ENCODE data around the gene PDE7B.

GRCh38 chr6:136036601-136037000 lies 185.1 kb downstream of the PDE7B start:
- TF ChIP-seq POLR2AphosphoS5 (IDR thresholded peaks at IDR 0.05; ENCODE audit: low read depth) (no peak), CTCF (IDR thresholded peaks at IDR 0.05; ENCODE audit: insufficient read depth, low read length) (no peak)
